HG02571 (cell line): ENCODE data around the gene SLX1A.
"Not testable (repeated sequence)": the region's sequence is repeated elsewhere in the genome, so short reads cannot be mapped to it uniquely, and the experiment has no call there.

Source experiments
- ATAC-seq: cut with Tn5 transposase; IDR thresholded peaks from one replicate; pipeline ENCODE4 v1.9.1; 2021; ENCODE audit warnings: mild to moderate bottlenecking, moderate library complexity; ENCODE audit not compliant: unreplicated experiment

The SLX1A gene

GRCh38 chr16:30217082-30217481 lies 23.4 kb downstream of the SLX1A start:
- not testable (repeated sequence) for ATAC-seq
